Skeletal muscle satellite cell (primary cell): ENCODE results near the gene C1orf232.

ENCODE experiments used
- H3K27me3 ChIP-seq: 2 replicates; pipeline ENCODE4 v1.7.0; 2013; ENCODE audit warnings: low read length; ENCODE audit not compliant: control insufficient read depth, insufficient read depth
- H3K36me3 ChIP-seq: 2 replicates; pipeline ENCODE4 v1.7.0; 2013; ENCODE audit warnings: mild to moderate bottlenecking, control low read depth, low read length; ENCODE audit not compliant: insufficient read depth
- H3K4me1 ChIP-seq: 2 replicates; pipeline ENCODE4 v1.7.0; 2013; ENCODE audit warnings: low read length; ENCODE audit not compliant: control insufficient read depth, insufficient read depth
- H3K4me2 ChIP-seq: 2 replicates; pipeline ENCODE4 v1.7.0; 2013; ENCODE audit warnings: mild to moderate bottlenecking, low read length
- H3K4me3 ChIP-seq: 2 replicates; pipeline ENCODE4 v1.7.0; 2013; ENCODE audit warnings: low read length
- H3K9ac ChIP-seq: 2 replicates; pipeline ENCODE4 v1.7.0; 2013; ENCODE audit warnings: mild to moderate bottlenecking, low read depth, low read length, moderate library complexity
- H3K9me3 ChIP-seq: replicated peaks from 2 replicates; pipeline ENCODE4 v1.7.0; 2013; ENCODE audit warnings: mild to moderate bottlenecking, control low read depth, low read length

Gene C1orf232

GRCh38 chr1:26190373-26190987, 21.7 kb upstream of the C1orf232 start, which contains the start of gene CATSPER4:
CATSPER4 (plus strand) TSS chr1:26190602; CDS start chr1:26190628, 26 bp downstream.
- H3K9ac ChIP-seq = no peak within 1 kb of the TSS
- H3K4me1 ChIP-seq = no peaks in the 10 kb centered on the region
- no peak within 1 kb of the TSS for H3K4me2 ChIP-seq

DNA sequence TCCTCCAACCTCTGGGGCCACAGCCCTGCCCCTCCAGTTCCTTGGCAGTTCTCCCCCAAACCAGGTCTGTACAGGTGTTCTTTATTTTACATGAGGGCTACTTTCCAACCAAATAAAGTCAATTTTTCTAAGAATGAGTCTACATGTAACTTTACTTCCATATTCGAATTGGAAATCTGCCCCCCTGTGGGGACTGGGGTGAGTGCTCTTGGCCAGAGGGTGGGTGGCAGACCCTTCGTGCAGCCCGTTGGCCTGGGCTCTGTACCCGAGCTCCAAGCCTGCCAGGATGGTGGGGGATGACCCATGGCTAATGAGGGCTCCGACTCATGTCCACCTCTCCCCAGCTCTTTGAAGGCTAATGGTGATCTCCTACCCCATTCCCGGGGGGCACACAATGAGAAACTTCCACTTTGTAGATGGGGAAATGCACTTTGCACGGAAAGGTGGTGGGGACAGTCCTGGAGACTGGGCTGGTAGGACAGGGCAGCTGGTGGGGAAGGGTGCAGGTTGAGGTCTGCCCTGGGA, 21.1 kb upstream of the C1orf232 start:
- Histone ChIP-seq H3K27me3 (peaks cover 17% of the 10 kb centered on the region), H3K9ac (no peak overlapping the region), H3K36me3 (no peaks in the 10 kb centered on the region), H3K4me1 (no peaks in the 10 kb centered on the region), H3K9me3 (no peaks in the 10 kb centered on the region), H3K4me3 (no peak overlapping the region), H3K4me2 (no peak overlapping the region)

More at GRCh38 chr1:26190373-26190987, 21.7 kb upstream of the C1orf232 start, which contains the start of gene CATSPER4:
- H3K36me3 ChIP-seq = no peaks in the 10 kb centered on the region
- no peaks in the 10 kb centered on the region for H3K9me3 ChIP-seq
- H3K27me3 ChIP-seq = peaks cover 19% of the 10 kb centered on the region
- H3K4me3 ChIP-seq = no peak within 1 kb of the TSS

GRCh38 chr1:26189331-26189730, 20.6 kb upstream of the C1orf232 start:
- H3K27me3 ChIP-seq = peaks cover 17% of the 10 kb centered on the region
- no peak overlapping the region for H3K9ac ChIP-seq
- H3K9me3 ChIP-seq = no peaks in the 10 kb centered on the region
- H3K4me1 ChIP-seq = no peaks in the 10 kb centered on the region
- H3K4me3 ChIP-seq = no peak overlapping the region
- no peak overlapping the region for H3K4me2 ChIP-seq
- H3K36me3 ChIP-seq = no peaks in the 10 kb centered on the region

GRCh38 chr1:26188477-26188876, 19.7 kb upstream of the C1orf232 start:
- H3K4me1 ChIP-seq = no peaks in the 10 kb centered on the region
- peaks cover 10% of the 10 kb centered on the region for H3K27me3 ChIP-seq
- H3K4me2 ChIP-seq = no peak overlapping the region
- no peaks in the 10 kb centered on the region for H3K9me3 ChIP-seq
- H3K9ac ChIP-seq = no peak overlapping the region
- no peaks in the 10 kb centered on the region for H3K36me3 ChIP-seq
- H3K4me3 ChIP-seq = no peak overlapping the region

DNA sequence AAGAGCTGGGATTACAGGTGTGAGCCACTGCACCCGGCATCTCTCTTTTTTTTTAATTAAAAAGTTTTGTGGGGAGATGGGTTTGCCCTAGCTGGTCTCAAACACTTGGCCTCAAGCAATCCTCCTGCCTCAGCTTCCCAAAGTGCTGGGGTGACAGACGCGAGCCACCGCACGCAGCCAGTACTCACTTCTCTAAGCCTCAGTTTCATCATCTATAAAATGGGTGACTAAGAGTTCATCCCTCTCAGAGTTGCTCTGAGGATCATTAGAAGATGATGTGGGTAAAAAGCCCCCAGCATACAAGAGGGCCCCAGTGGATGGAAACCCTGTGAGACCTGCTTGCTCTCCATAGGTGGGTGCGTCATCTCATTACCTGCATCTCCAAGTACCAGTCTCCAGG, 19.1 kb upstream of the C1orf232 start:
- H3K4me1 ChIP-seq = no peaks in the 10 kb centered on the region
- H3K27me3 ChIP-seq = peaks cover 7% of the 10 kb centered on the region
- no peak overlapping the region for H3K9ac ChIP-seq
- H3K36me3 ChIP-seq = no peaks in the 10 kb centered on the region
- H3K4me3 ChIP-seq = no peak overlapping the region
- no peak overlapping the region for H3K4me2 ChIP-seq
- no peaks in the 10 kb centered on the region for H3K9me3 ChIP-seq

- no peaks in the 10 kb centered on the region for H3K27me3 ChIP-seq
- H3K9ac ChIP-seq = no peak overlapping the region
- no peaks in the 10 kb centered on the region for H3K36me3 ChIP-seq
- no peak overlapping the region for H3K4me2 ChIP-seq
- H3K4me3 ChIP-seq = no peak overlapping the region
- H3K9me3 ChIP-seq = no peaks in the 10 kb centered on the region
- H3K4me1 ChIP-seq = no peaks in the 10 kb centered on the region
Observed at GRCh38 chr1:26184883-26185282, 16.1 kb upstream of the C1orf232 start.

DNA sequence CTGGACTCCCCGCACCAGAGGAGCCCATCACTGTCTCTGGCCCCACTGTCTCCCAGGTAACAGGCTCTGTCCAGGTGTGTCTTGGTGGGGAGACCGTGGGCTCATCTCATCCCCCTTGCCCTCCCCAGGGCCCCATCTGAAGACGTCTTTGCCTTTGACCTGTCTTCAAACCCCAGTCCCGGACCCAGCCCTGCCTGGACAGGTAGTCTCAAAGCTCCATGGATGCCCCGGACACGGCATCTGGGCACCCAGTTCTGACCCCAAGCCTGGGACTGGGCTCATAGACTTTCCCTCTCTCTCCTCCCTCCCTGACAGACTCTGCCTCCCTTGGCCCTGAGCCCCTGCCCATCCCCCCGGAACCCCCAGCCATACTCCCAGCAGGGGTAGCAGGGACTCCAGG, 15.3 kb upstream of the C1orf232 start:
- no peak overlapping the region for H3K4me3 ChIP-seq
- H3K36me3 ChIP-seq = no peaks in the 10 kb centered on the region
- H3K27me3 ChIP-seq = no peaks in the 10 kb centered on the region
- no peaks in the 10 kb centered on the region for H3K4me1 ChIP-seq
- H3K9ac ChIP-seq = no peak overlapping the region
- H3K9me3 ChIP-seq = no peaks in the 10 kb centered on the region
- no peak overlapping the region for H3K4me2 ChIP-seq

GRCh38 chr1:26182383-26182696, 13.6 kb upstream of the C1orf232 start:
- Histone ChIP-seq H3K4me2 (no peak overlapping the region), H3K4me3 (no peak overlapping the region), H3K27me3 (no peaks in the 10 kb centered on the region), H3K9ac (no peak overlapping the region), H3K36me3 (no peaks in the 10 kb centered on the region), H3K4me1 (no peaks in the 10 kb centered on the region), H3K9me3 (no peaks in the 10 kb centered on the region)

DNA sequence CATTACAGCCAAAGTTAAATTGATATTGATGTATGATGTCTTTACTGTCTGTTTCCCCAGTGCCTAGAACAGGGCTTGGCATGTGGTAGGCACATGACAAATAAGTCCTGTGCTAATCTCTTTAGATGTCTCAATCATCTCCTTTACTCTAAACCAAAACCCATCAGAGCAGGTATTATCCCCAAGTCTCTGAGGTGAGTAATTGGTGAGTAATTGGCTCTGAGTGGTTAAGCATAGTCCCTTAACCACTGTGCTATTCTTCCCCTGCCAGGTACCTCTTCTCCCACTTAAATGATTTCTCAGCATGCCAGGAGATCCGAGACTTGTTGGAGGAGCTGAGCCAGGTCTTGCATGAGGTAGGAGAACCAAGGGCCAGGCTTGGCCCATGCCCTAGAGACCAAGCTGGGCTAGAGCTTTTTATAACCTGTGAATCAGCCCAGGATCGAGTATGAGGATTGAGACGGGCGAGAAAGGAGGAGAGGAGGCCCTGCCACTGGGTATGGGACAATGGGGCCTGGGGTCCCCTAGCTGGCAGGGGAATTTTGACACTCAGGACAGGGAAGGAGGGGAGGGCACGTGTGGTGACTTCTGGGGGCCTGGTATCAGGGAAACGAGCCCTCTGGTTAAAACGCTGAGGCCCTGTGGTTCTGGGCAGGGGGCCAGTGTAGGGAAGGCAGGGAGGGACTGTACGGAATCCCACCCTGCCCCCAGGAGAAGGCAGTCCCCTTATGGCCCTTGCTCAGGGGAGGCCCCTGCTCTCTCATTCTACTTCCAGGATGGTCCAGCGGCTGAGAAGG, 13.0 kb upstream of the C1orf232 start:
- Histone ChIP-seq H3K4me1 (no peaks in the 10 kb centered on the region), H3K9ac (no peak overlapping the region), H3K9me3 (no peaks in the 10 kb centered on the region), H3K4me2 (no peak overlapping the region), H3K27me3 (no peaks in the 10 kb centered on the region), H3K36me3 (no peaks in the 10 kb centered on the region), H3K4me3 (no peak overlapping the region)

DNA sequence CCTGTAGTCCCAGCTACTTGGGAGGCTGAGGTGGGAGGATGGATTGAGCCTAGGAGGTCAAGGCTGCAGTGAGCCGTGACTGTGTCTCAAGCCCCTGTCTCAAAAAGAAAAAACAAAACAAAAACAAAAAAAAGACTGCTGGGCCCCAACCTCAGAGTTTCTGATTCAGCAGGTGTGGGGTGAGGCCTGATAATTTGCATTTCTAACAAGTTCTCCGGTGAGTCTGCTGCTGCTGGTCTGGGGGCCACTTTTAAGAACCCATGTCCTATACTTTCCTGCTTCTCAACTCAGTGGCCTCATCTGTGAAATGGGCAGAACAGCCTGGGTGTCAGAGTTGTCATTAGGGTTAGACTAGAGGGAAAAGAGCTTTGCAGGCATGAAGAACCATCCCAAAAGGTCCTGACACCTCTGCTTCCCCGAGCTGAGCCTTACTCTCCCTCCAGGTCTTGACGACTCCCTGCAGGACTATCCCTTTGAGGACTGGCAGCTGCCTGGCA, 11.3 kb upstream of the C1orf232 start:
- Histone ChIP-seq H3K36me3 (no peaks in the 10 kb centered on the region), H3K9me3 (no peaks in the 10 kb centered on the region), H3K27me3 (no peaks in the 10 kb centered on the region), H3K9ac (no peak overlapping the region), H3K4me1 (no peaks in the 10 kb centered on the region), H3K4me3 (no peak overlapping the region), H3K4me2 (no peak overlapping the region)

DNA sequence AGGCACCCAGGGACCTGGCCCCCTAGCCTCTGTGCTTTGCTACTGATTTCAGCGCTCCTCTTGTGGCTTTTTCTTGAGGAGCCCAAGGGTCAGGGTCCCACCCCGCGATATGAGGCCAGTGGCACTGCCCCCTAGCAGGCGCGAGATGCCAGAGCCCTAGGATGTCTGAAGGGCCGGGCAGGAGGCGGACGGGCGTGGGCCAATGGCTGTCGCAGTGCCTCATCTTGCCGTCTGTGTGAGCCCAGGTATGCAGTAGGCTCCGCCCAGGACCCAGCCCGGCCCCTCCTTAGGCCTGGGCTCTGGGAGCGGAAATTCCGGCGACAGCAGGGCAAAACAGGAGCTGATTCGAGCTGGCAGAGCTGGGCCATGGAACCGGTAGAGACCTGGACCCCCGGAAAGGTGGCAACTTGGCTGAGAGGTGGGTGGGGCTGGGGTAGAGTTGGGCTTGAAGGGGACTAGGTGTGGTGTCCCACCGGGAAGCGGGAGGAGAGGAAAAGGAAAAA, 8.5 kb upstream of the C1orf232 start, which contains the start of gene CNKSR1:
CNKSR1 (plus strand) TSS at position 310 of the 503 bp plus-strand sequence; CDS start at position 367, 57 bp downstream.
- H3K4me3 ChIP-seq = no peak within 1 kb of the TSS
- H3K4me1 ChIP-seq = no peaks in the 10 kb centered on the region
- H3K9me3 ChIP-seq = no peaks in the 10 kb centered on the region
- H3K36me3 ChIP-seq = no peaks in the 10 kb centered on the region
- H3K4me2 ChIP-seq = no peak within 1 kb of the TSS
- H3K27me3 ChIP-seq = no peaks in the 10 kb centered on the region
- H3K9ac ChIP-seq = no peak within 1 kb of the TSS
